ENCODE results near the gene POP5. TPM values are rescaled to one million over a fixed set of nuclear protein-coding genes. Genes with fewer than 3 reads are reported as not detected.

POP5 gene
- total and polyA plus RNA-seq, 4 donors = 20.0 to 37.1 (median 24.0) TPM

- Histone ChIP-seq H3K4me1 (ENCODE audit: control insufficient read depth in 4 of 4, insufficient read depth in 4 of 4, low read length in 3 of 4) (no peaks in the 10 kb centered on the region), H3K9me3 (ENCODE audit: control insufficient read depth in 4 of 4, low read length in 3 of 4) (no peaks in the 10 kb centered on the region), H3K36me3 (ENCODE audit: control insufficient read depth in 4 of 4, insufficient read depth in 3 of 4, low read depth in 1 of 4, low read length in 3 of 4) (no peaks in the 10 kb centered on the region), H3K27me3 (ENCODE audit: control insufficient read depth in 4 of 4, insufficient read depth in 4 of 4, low read length in 3 of 4) (no peaks in the 10 kb centered on the region), H3K9ac (ENCODE audit: low read depth in 1 of 2, low read length in 2 of 2) (no peak overlapping the region), H3K27ac (ENCODE audit: low read depth in 1 of 2, low read length in 2 of 2) (no peak overlapping the region), H3K4me3 (ENCODE audit: low read depth in 1 of 3, low read length in 3 of 3) (no peak overlapping the region)
- WGBS = 86% methylated on average over 15 of the region's 15 CpGs
- no peak for DNase-seq (ENCODE audit: low spot score)
- TF ChIP-seq ZBTB33 (IDR thresholded peaks at IDR 0.05) = no peak
- TF ChIP-seq NR2F2 (IDR thresholded peaks at IDR 0.05) = no peak
- no peak for TF ChIP-seq RAD21 (IDR thresholded peaks at IDR 0.05)
- TF ChIP-seq SP1 (IDR thresholded peaks at IDR 0.05) = no peak
- TF ChIP-seq YY1 (IDR thresholded peaks at IDR 0.05) = no peak
- TF ChIP-seq CTCF (IDR thresholded peaks at IDR 0.05; ENCODE audit: low read depth, low read length, missing input control) = no peak
- TF ChIP-seq JUND (IDR thresholded peaks at IDR 0.05) = no peak
- TF ChIP-seq MAX (IDR thresholded peaks at IDR 0.05) = no peak
- no peak for TF ChIP-seq HNF4G (IDR thresholded peaks at IDR 0.05)
- TF ChIP-seq FOXA1 (IDR thresholded peaks at IDR 0.05) = no peak
- no peak for TF ChIP-seq FOXA2 (IDR thresholded peaks at IDR 0.05)
- no peak for TF ChIP-seq EGR1 (IDR thresholded peaks at IDR 0.05; ENCODE audit: low read depth in 2 of 2)
- no peak for TF ChIP-seq GABPA (IDR thresholded peaks at IDR 0.05 in 1 of 2, conservative IDR thresholded peaks at IDR 0.05 in 1 of 2)
- TF ChIP-seq TAF1 (conservative IDR thresholded peaks at IDR 0.05) = no peak
- no peak for TF ChIP-seq REST (IDR thresholded peaks at IDR 0.05)
- TF ChIP-seq RXRA (IDR thresholded peaks at IDR 0.05) = no peak
- TF ChIP-seq HNF4A (conservative IDR thresholded peaks at IDR 0.05) = no peak
Measured at GRCh38 chr12:120630104-120630892, 49.1 kb upstream of the POP5 start.
